Astrocyte of the cerebellum (primary cell): ENCODE measurements around the gene CLOCK.

Source experiments
- DNase-seq: peaks from one replicate; pipeline ENCODE4 v3.0.0-alpha.2; 2011; ENCODE audit warnings: low read depth
- H3K4me3 ChIP-seq: 2 replicates; pipeline ENCODE4 v1.5.1; 2011; ENCODE audit warnings: mild to moderate bottlenecking, low read depth, low read length, moderate library complexity
- in situ Hi-C: cut with HindIII; loops from 2 replicates; pipeline ENCODE4 v1.10.0; 2017; ENCODE audit warnings: low sequenced_read_pairs
- TF ChIP-seq, protein P1 (sequence below): IDR thresholded peaks from 2 replicates; pipeline ENCODE4 v1.5.1; 2012; ENCODE audit warnings: low read length, low read depth, moderate library complexity, mild to moderate bottlenecking; ENCODE audit errors: missing control alignments

The CLOCK gene

DNA sequence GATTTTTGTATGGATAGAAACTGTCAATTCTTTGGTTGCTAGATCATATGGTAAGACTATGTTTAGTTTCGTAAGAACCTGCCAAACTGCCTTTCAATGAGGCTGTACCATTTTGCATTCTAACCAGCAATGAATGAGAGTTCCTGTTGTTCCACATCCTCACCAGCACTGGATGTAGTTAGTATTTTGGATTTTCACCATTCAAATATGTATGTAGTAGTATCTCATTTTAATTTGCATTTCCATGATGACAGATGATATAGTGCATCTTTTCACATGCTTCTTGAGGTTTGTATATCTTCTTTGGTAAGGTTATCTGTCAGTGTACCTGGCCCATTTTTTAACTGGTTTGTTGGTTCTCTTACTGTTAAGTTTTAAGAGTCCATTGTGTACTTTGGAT lies 34.6 kb downstream of the CLOCK start:
- DNase-seq: no peak
- H3K4me3 ChIP-seq: no peak overlapping the region
- TF ChIP-seq, protein P1, sequence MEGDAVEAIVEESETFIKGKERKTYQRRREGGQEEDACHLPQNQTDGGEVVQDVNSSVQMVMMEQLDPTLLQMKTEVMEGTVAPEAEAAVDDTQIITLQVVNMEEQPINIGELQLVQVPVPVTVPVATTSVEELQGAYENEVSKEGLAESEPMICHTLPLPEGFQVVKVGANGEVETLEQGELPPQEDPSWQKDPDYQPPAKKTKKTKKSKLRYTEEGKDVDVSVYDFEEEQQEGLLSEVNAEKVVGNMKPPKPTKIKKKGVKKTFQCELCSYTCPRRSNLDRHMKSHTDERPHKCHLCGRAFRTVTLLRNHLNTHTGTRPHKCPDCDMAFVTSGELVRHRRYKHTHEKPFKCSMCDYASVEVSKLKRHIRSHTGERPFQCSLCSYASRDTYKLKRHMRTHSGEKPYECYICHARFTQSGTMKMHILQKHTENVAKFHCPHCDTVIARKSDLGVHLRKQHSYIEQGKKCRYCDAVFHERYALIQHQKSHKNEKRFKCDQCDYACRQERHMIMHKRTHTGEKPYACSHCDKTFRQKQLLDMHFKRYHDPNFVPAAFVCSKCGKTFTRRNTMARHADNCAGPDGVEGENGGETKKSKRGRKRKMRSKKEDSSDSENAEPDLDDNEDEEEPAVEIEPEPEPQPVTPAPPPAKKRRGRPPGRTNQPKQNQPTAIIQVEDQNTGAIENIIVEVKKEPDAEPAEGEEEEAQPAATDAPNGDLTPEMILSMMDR: no peak
- in situ Hi-C loops: no loop called here

DNA sequence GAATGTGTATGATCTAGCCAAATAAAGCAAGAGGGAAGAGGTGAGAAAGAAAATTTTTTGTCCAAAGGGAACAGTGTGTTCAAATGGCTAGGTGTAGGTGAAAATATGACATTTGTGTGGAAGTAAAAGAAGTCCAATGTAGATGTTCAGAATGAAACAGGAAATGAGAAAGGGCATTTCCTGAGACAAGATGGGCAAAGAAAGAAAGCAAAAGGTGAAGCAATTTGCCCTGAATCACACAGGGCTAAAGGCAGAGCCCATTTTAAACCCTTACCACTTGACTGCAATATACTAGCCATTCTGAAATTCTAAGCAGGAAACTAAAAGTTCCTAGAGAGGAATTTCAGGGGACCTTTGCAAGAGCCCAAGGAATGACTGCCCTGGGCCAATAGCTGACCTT lies 36.0 kb downstream of the CLOCK start:
- TF ChIP-seq, protein P1: no peak
- in situ Hi-C loops: no loop called here
- DNase-seq: no peak
- H3K4me3 ChIP-seq: no peak overlapping the region

DNA sequence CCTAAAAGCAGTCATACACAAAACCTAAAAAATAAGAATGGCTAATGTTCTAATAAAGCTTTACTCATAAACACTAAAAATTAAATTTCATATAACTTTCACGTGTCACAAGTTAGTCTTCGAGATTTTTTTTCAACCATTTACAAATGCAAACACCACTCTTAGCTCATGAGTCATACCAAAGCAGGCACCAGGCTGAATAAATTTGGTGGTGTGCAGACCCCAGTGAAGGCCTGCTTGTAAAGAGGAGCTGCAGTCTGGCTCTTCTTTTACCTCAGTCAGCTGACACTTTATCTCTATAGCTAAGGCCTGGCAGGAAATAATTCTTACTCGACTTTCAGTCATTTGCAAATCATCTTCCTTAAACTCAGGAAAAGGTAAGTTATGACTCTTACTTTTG lies 37.4 kb downstream of the CLOCK start:
- H3K4me3 ChIP-seq: no peak overlapping the region
- in situ Hi-C loops: no loop called here
- TF ChIP-seq, protein P1: no peak
- DNase-seq: no peak

DNA sequence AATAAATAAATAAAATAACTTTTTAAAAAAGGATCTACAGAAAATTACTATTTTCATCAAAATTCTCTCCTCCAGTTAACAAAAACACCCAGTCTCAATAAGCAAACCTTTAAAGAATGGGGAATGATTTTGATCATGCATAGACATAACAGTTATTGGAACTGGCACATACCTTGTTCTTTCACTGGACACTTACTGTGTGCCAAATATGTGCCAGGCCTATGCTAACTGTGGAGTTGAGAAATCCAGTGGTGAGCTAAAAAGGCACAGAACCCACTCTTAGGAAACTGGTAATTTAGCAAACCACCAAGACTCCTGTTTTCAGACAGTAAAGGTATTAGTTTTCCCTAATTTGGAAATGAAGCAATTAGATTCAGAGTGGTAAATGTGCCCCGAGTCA lies 39.1 kb downstream of the CLOCK start:
- DNase-seq: no peak

DNA sequence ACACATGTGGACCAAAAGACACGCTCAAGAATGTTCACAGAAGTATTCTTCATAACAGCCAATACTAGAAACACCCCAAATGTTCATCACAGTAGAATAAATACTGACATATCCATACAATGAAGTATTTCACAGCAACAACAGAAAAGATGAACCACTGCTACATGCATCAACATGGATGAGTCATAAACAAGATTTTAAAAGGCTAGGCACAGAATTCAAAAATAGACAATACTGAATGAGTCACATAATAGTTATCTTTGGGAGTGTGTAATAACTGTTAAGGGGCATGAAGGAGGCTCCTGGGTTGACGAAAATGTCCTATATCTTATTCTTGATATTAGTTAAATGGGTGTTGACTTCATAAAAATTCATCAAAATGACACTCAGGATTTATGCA lies 43.5 kb downstream of the CLOCK start:
- TF ChIP-seq, protein P1: no peak
- no peak overlapping the region for H3K4me3 ChIP-seq
- no peak for DNase-seq
- in situ Hi-C loops: no loop called here

More for the DNA sequence above, 39.1 kb downstream of the CLOCK start:
- in situ Hi-C loops: no loop called here
- TF ChIP-seq, protein P1: no peak
- no peak overlapping the region for H3K4me3 ChIP-seq

DNA sequence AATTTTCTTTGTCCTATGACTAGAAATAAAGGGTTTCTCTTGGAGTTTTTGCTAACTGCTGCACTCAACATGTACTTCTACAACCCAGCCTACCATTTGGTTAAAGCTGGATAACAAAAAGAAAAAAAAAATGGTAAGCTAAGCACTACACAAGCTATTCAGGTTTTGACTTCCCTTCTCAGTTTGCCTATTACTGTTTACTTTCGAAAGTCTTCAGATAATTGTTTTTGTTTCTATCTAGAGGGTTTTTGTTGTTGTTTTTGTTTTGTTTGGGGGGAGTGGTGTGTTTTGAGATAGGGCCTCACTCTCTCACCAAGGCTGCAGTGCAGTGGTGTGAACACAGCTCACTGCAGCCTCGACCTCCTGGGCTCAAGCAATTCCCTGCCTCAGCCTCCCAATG lies 46.6 kb downstream of the CLOCK start:
- TF ChIP-seq, protein P1: no peak

DNA sequence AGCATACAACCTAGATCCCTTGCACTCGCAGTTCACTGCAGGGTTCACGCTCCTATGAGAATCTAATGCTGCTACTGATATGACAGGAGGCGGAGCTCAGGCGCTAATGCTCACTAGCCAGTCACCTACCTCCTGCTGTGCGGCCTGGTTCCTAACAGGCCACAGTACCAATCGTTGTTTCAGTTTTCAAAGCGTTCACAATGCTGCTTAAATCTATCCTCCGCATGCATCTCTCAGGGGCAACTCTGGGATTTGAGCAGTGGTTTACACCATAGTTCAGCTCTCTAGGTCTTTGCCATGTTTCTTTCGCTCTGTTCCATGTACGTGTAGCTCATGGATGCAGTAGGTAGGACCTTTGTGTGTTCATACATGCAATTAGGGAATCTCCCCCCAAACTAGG lies 47.2 kb downstream of the CLOCK start:
- no peak overlapping the region for H3K4me3 ChIP-seq
- DNase-seq: no peak
- TF ChIP-seq, protein P1: no peak
- in situ Hi-C loops: no loop called here

More for the DNA sequence above, 46.6 kb downstream of the CLOCK start:
- DNase-seq: no peak
- no peak overlapping the region for H3K4me3 ChIP-seq
- in situ Hi-C loops: no loop called here
